ENCODE measurements around the gene ASTN2. TPM values are rescaled to one million over a fixed set of nuclear protein-coding genes. Genes with fewer than 3 reads are reported as not detected.

ASTN2 gene
- total RNA-seq, 2 experiments from 2014 or later: 1.7 to 4.2 TPM

- no TSS peak for BruUV-seq (replicated peaks)
- Histone ChIP-seq H3K9me3 (ENCODE audit: low read length) (no peaks in the 10 kb centered on the region), H2AFZ (ENCODE audit: low read length) (no peak overlapping the region), H3K4me1 (ENCODE audit: insufficient read depth, low read length, poor library complexity, severe bottlenecking) (no peaks in the 10 kb centered on the region), H3K9me2 (ENCODE audit: insufficient read depth, low read length) (no peaks in the 10 kb centered on the region), H4K20me1 (ENCODE audit: insufficient read depth, low read length) (no peaks in the 10 kb centered on the region), H3K36me3 (ENCODE audit: insufficient read depth, low read length) (no peaks in the 10 kb centered on the region), H3K79me2 (ENCODE audit: insufficient read depth, low read depth, low read length) (no peaks in the 10 kb centered on the region), H3K27ac (ENCODE audit: low read depth, low read length, poor library complexity, severe bottlenecking) (no peak overlapping the region), H3K4me2 (ENCODE audit: low read length) (no peak overlapping the region), H3K4me3 (ENCODE audit: low read depth, low read length, poor library complexity, severe bottlenecking) (no peak overlapping the region)
- peak; percentile 1 for DNase-seq (ENCODE audit: low spot score)
- TF ChIP-seq EZH2phosphoT487 (IDR thresholded peaks at IDR 0.05; ENCODE audit: borderline replicate concordance, low read depth, low read length) (no peak), CTCF (conservative IDR thresholded peaks at IDR 0.05; ENCODE audit: low read length) (no peak)
- CTCF ChIA-PET (ENCODE audit: unreplicated experiment): no interaction called here
- POLR2A ChIA-PET: interaction anchor here (0.6 kb wide), 1 partner anchor 91 kb away, joined by 4 read pairs; no protein-coding TSS in a partner anchor
- intact Hi-C loops (cut with micrococcal nuclease; ENCODE audit: unreplicated experiment): no loop called here
Measured at GRCh38 chr9:116935149-116935897, 479.5 kb downstream of the ASTN2 start.

GRCh38 chr9:116934131-116934530 lies 480.7 kb downstream of the ASTN2 start:
- H3K4me1 ChIP-seq (ENCODE audit: insufficient read depth, low read length, poor library complexity, severe bottlenecking): no peaks in the 10 kb centered on the region
- ChIA-PET POLR2A (no interaction called here), CTCF (ENCODE audit: unreplicated experiment) (no interaction called here)
- H3K9me2 ChIP-seq (ENCODE audit: insufficient read depth, low read length): no peaks in the 10 kb centered on the region
- no peak overlapping the region for H3K4me3 ChIP-seq (ENCODE audit: low read depth, low read length, poor library complexity, severe bottlenecking)
- DNase-seq (ENCODE audit: low spot score): no peak
- no peaks in the 10 kb centered on the region for H3K79me2 ChIP-seq (ENCODE audit: insufficient read depth, low read depth, low read length)
- no TSS peak for BruUV-seq (replicated peaks)
- H2AFZ ChIP-seq (ENCODE audit: low read length): no peak overlapping the region
- no peaks in the 10 kb centered on the region for H3K9me3 ChIP-seq (ENCODE audit: low read length)
- intact Hi-C loops (cut with micrococcal nuclease; ENCODE audit: unreplicated experiment): no loop called here
- no peak overlapping the region for H3K27ac ChIP-seq (ENCODE audit: low read depth, low read length, poor library complexity, severe bottlenecking)
- H3K4me2 ChIP-seq (ENCODE audit: low read length): no peak overlapping the region
- H4K20me1 ChIP-seq (ENCODE audit: insufficient read depth, low read length): no peaks in the 10 kb centered on the region
- TF ChIP-seq CTCF (conservative IDR thresholded peaks at IDR 0.05; ENCODE audit: low read length) (no peak), EZH2phosphoT487 (IDR thresholded peaks at IDR 0.05; ENCODE audit: borderline replicate concordance, low read depth, low read length) (no peak)
- H3K36me3 ChIP-seq (ENCODE audit: insufficient read depth, low read length): no peaks in the 10 kb centered on the region

- Histone ChIP-seq H3K4me3 (ENCODE audit: low read depth, low read length, poor library complexity, severe bottlenecking) (no peak overlapping the region), H2AFZ (ENCODE audit: low read length) (no peak overlapping the region), H3K36me3 (ENCODE audit: insufficient read depth, low read length) (no peaks in the 10 kb centered on the region), H4K20me1 (ENCODE audit: insufficient read depth, low read length) (no peaks in the 10 kb centered on the region), H3K79me2 (ENCODE audit: insufficient read depth, low read depth, low read length) (no peaks in the 10 kb centered on the region), H3K4me1 (ENCODE audit: insufficient read depth, low read length, poor library complexity, severe bottlenecking) (no peaks in the 10 kb centered on the region), H3K4me2 (ENCODE audit: low read length) (no peak overlapping the region), H3K9me3 (ENCODE audit: low read length) (no peaks in the 10 kb centered on the region), H3K9me2 (ENCODE audit: insufficient read depth, low read length) (no peaks in the 10 kb centered on the region), H3K27ac (ENCODE audit: low read depth, low read length, poor library complexity, severe bottlenecking) (no peak overlapping the region)
- no peak for DNase-seq (ENCODE audit: low spot score)
- ChIA-PET POLR2A (interaction anchor here (0.6 kb wide), 2 partner anchors 68 to 1729 kb away, joined by 5 read pairs; no protein-coding TSS in a partner anchor), CTCF (ENCODE audit: unreplicated experiment) (no interaction called here)
- intact Hi-C loops (cut with micrococcal nuclease; ENCODE audit: unreplicated experiment): no loop called here
- BruUV-seq (replicated peaks): no TSS peak
- no peak for TF ChIP-seq EZH2phosphoT487 (IDR thresholded peaks at IDR 0.05; ENCODE audit: borderline replicate concordance, low read depth, low read length)
- TF ChIP-seq CTCF (conservative IDR thresholded peaks at IDR 0.05; ENCODE audit: low read length): no peak
Measured at GRCh38 chr9:116933251-116933650, 481.6 kb downstream of the ASTN2 start.
